Neural cell (in vitro differentiated cells): ENCODE data around the gene OR56A3. TPM values are rescaled to one million over a fixed set of nuclear protein-coding genes. Genes with fewer than 3 reads are reported as not detected.

ENCODE experiments used
- H2AFZ ChIP-seq: fragments of 200-600, 300-800 bp; sonication (generic), shearing (Covaris generic); 2 replicates; pipeline ENCODE4 v1.6.0; 2014; ENCODE audit warnings: low read depth, mild to moderate bottlenecking, antibody characterized with exemption, low read length, moderate library complexity
- H3F3A ChIP-seq: fragments of 200-600 bp; shearing (Covaris generic); 2 replicates; pipeline ENCODE4 v1.6.1; 2016; ENCODE audit warnings: mild to moderate bottlenecking, moderate library complexity, mixed read lengths, antibody characterized with exemption, low read length; ENCODE audit not compliant: insufficient read depth, poor library complexity, severe bottlenecking
- H3K27ac ChIP-seq: fragments of 200-600, 300-800 bp; sonication (generic), shearing (Covaris generic); 2 replicates; pipeline ENCODE4 v1.5.1; 2014; ENCODE audit warnings: mild to moderate bottlenecking, low read length, moderate library complexity
- H3K27me3 ChIP-seq: fragments of 300-800, 200-600 bp; sonication (generic), shearing (Covaris generic); 2 replicates; pipeline ENCODE4 v1.6.0; 2014; ENCODE audit warnings: mild to moderate bottlenecking, low read depth, low read length, moderate library complexity; ENCODE audit not compliant: insufficient read depth
- H3K36me3 ChIP-seq: fragments of 300-800, 200-600 bp; sonication (generic), shearing (Covaris generic); 2 replicates; pipeline ENCODE4 v1.5.1; 2014; ENCODE audit warnings: mild to moderate bottlenecking, antibody characterized with exemption, low read length, moderate library complexity; ENCODE audit not compliant: insufficient read depth
- H3K4me2 ChIP-seq: fragments of 300-800, 200-600 bp; sonication (generic), shearing (Covaris generic); 2 replicates; pipeline ENCODE4 v1.6.0; 2014; ENCODE audit warnings: mild to moderate bottlenecking, low read length
- H3K4me3 ChIP-seq: fragments of 300-800, 200-600 bp; sonication (generic), shearing (Covaris generic); 2 replicates; pipeline ENCODE4 v1.5.1; 2014; ENCODE audit warnings: mild to moderate bottlenecking, low read length, moderate library complexity
- H3K79me2 ChIP-seq: fragments of 200-600 bp; shearing (Covaris generic); replicated peaks from 2 replicates; pipeline ENCODE4 v1.6.0; 2014; ENCODE audit warnings: mild to moderate bottlenecking, low read length, moderate library complexity; ENCODE audit not compliant: insufficient read depth
- H3K9ac ChIP-seq: fragments of 300-800, 200-600 bp; sonication (generic), shearing (Covaris generic); 2 replicates; pipeline ENCODE4 v1.6.1; 2016; ENCODE audit warnings: mild to moderate bottlenecking, low read length, mixed read lengths
- H3K9me2 ChIP-seq: fragments of 200-600 bp; shearing (Covaris generic); 2 replicates; pipeline ENCODE4 v1.6.1; 2016; ENCODE audit warnings: mild to moderate bottlenecking, low read length, mixed read lengths; ENCODE audit not compliant: insufficient read depth
- H3K9me3 ChIP-seq: fragments of 200-600, 300-800 bp; sonication (generic), shearing (Covaris generic); 2 replicates; pipeline ENCODE4 v1.6.1; 2016; ENCODE audit warnings: mild to moderate bottlenecking, mixed run types, low read length, moderate library complexity, mixed read lengths
- H4K20me1 ChIP-seq: fragments of 200-600 bp; shearing (Covaris generic); 2 replicates; pipeline ENCODE4 v1.6.1; 2016; ENCODE audit warnings: mild to moderate bottlenecking, mixed run types; ENCODE audit not compliant: insufficient read depth
- CTCF ChIP-seq: fragments of 450-650 bp; IDR thresholded peaks from 2 replicates; pipeline ENCODE4 v1.5.1; 2014; ENCODE audit warnings: antibody characterized with exemption, mild to moderate bottlenecking, moderate library complexity; ENCODE audit not compliant: poor library complexity, severe bottlenecking
- EP300 ChIP-seq: fragments of 450-650 bp; conservative IDR thresholded peaks from 2 replicates; pipeline ENCODE4 v1.6.1; 2014; ENCODE audit warnings: antibody characterized with exemption, mild to moderate bottlenecking, moderate library complexity; ENCODE audit not compliant: poor library complexity, severe bottlenecking
- EZH2 ChIP-seq: fragments of 200-600, 300-800 bp; shearing (Covaris generic), sonication (generic); IDR thresholded peaks from 2 replicates; pipeline ENCODE4 v1.6.1; 2014; ENCODE audit warnings: antibody characterized with exemption, low read length, borderline replicate concordance, mild to moderate bottlenecking; ENCODE audit not compliant: insufficient read depth, poor library complexity, severe bottlenecking
- MXI1 ChIP-seq: fragments of 450-650 bp; conservative IDR thresholded peaks from 2 replicates; pipeline ENCODE4 v1.6.1; 2014; ENCODE audit warnings: antibody characterized with exemption, mild to moderate bottlenecking; ENCODE audit not compliant: poor library complexity, severe bottlenecking
- POLR2AphosphoS5 ChIP-seq: IDR thresholded peaks from 2 replicates; pipeline ENCODE4 v1.6.1; 2012
- RAD21 ChIP-seq: fragments of 450-650 bp; conservative IDR thresholded peaks from 2 replicates; pipeline ENCODE4 v1.6.1; 2014; ENCODE audit warnings: antibody characterized with exemption, mild to moderate bottlenecking, moderate library complexity
- REST ChIP-seq: IDR thresholded peaks from 2 replicates; pipeline ENCODE4 v1.6.1; 2012; ENCODE audit warnings: borderline replicate concordance
- SMC3 ChIP-seq: fragments of 450-650 bp; conservative IDR thresholded peaks from 2 replicates; pipeline ENCODE4 v1.6.1; 2014; ENCODE audit warnings: antibody characterized with exemption, mild to moderate bottlenecking, moderate library complexity; ENCODE audit not compliant: poor library complexity
- TAF1 ChIP-seq: IDR thresholded peaks from 2 replicates; pipeline ENCODE4 v1.6.1; 2012; ENCODE audit warnings: low read depth
- polyA plus RNA-seq: library from polyadenylated mRNA; depleted of rRNA; stranded (reverse); fragments of >200 nt; gene quantifications from 2 replicates; pipeline ENCODE4 v1.2.3, GENCODE V29; 2014

The OR56A3 gene
- polyA plus RNA-seq, 1 donor from 2014 or later = not detected

GRCh38 chr11:5922749-5923426 is 19.2 kb upstream of the OR56A3 start:
- Histone ChIP-seq H4K20me1 (no peaks in the 10 kb centered on the region), H3K9ac (no peak overlapping the region), H3K4me2 (no peak overlapping the region), H3K9me3 (no peaks in the 10 kb centered on the region), H3K9me2 (no peaks in the 10 kb centered on the region), H3K36me3 (no peaks in the 10 kb centered on the region), H3K27me3 (no peaks in the 10 kb centered on the region), H3K79me2 (no peaks in the 10 kb centered on the region), H2AFZ (no peak overlapping the region), H3K4me3 (no peak overlapping the region), H3K27ac (no peak overlapping the region), H3F3A (no peaks in the 10 kb centered on the region)
- TF ChIP-seq EP300 = no peak
- TF ChIP-seq RAD21 = no peak
- no peak for TF ChIP-seq CTCF
- TF ChIP-seq SMC3 = no peak
- no peak for TF ChIP-seq POLR2AphosphoS5
- TF ChIP-seq REST = no peak
- no peak for TF ChIP-seq MXI1
- no peak for TF ChIP-seq TAF1
- no peak for TF ChIP-seq EZH2

- H4K20me1 ChIP-seq = no peaks in the 10 kb centered on the region
- no peaks in the 10 kb centered on the region for H3K9me3 ChIP-seq
- no peak overlapping the region for H2AFZ ChIP-seq
- no peak overlapping the region for H3K4me3 ChIP-seq
- H3F3A ChIP-seq = no peaks in the 10 kb centered on the region
- H3K9ac ChIP-seq = no peak overlapping the region
- no peak overlapping the region for H3K4me2 ChIP-seq
- H3K27ac ChIP-seq = no peak overlapping the region
- H3K9me2 ChIP-seq = no peaks in the 10 kb centered on the region
- H3K27me3 ChIP-seq = no peaks in the 10 kb centered on the region
- H3K36me3 ChIP-seq = no peaks in the 10 kb centered on the region
- TF ChIP-seq CTCF = no peak
- TF ChIP-seq REST = no peak
- TF ChIP-seq EP300 = no peak
- no peak for TF ChIP-seq TAF1
- TF ChIP-seq EZH2 = no peak
- TF ChIP-seq POLR2AphosphoS5 = no peak
- TF ChIP-seq RAD21 = no peak
- no peak for TF ChIP-seq MXI1
- no peak for TF ChIP-seq SMC3
- no peaks in the 10 kb centered on the region for H3K79me2 ChIP-seq
These were observed 18.6 kb upstream of the OR56A3 start for GRCh38 chr11:5923427-5923776.
